ENCODE measurements around the gene APOL4.

The APOL4 gene

GRCh38 chr22:36196254-36197064 lies 5.2 kb downstream of the APOL4 start:
- TF ChIP-seq CTCF (IDR thresholded peaks at IDR 0.05; ENCODE audit: insufficient read depth, low read length) (no peak), POLR2AphosphoS5 (IDR thresholded peaks at IDR 0.05; ENCODE audit: low read depth) (no peak), GABPA (IDR thresholded peaks at IDR 0.05; ENCODE audit: low read depth) (no peak), REST (IDR thresholded peaks at IDR 0.05; ENCODE audit: insufficient replicate concordance, low read depth) (no peak), SPI1 (IDR thresholded peaks at IDR 0.05; ENCODE audit: borderline replicate concordance, low read depth) (no peak)
- H3K4me3 ChIP-seq (replicated peaks; ENCODE audit: insufficient read depth, low read length), result no peak overlapping the region
- H3K27me3 ChIP-seq (ENCODE audit: insufficient read depth, poor library complexity, severe bottlenecking), result no peaks in the 10 kb centered on the region
- no peak for DNase-seq (ENCODE audit: low read depth in 1 of 2, low spot score in 1 of 2)
- no peak overlapping the region for H3K27ac ChIP-seq (replicated peaks)

- Histone ChIP-seq H3K27me3 (ENCODE audit: insufficient read depth, poor library complexity, severe bottlenecking) (no peaks in the 10 kb centered on the region), H3K27ac (replicated peaks) (no peak overlapping the region), H3K4me3 (replicated peaks; ENCODE audit: insufficient read depth, low read length) (no peak overlapping the region)
- DNase-seq (ENCODE audit: low read depth in 1 of 2, low spot score in 1 of 2), result peak; percentile 27 to 69
- peak; percentile 82 for TF ChIP-seq CTCF (IDR thresholded peaks at IDR 0.05; ENCODE audit: insufficient read depth, low read length)
- no peak for TF ChIP-seq POLR2AphosphoS5 (IDR thresholded peaks at IDR 0.05; ENCODE audit: low read depth)
These were observed 6.6 kb downstream of the APOL4 start for GRCh38 chr22:36194971-36195370.

- TF ChIP-seq POLR2AphosphoS5 (IDR thresholded peaks at IDR 0.05; ENCODE audit: low read depth) (no peak), GABPA (IDR thresholded peaks at IDR 0.05; ENCODE audit: low read depth) (no peak), SPI1 (IDR thresholded peaks at IDR 0.05; ENCODE audit: borderline replicate concordance, low read depth) (no peak), REST (IDR thresholded peaks at IDR 0.05; ENCODE audit: insufficient replicate concordance, low read depth) (no peak), CTCF (IDR thresholded peaks at IDR 0.05; ENCODE audit: insufficient read depth, low read length) (no peak)
These were observed 7.2 kb downstream of the APOL4 start for GRCh38 chr22:36194385-36194784.

GRCh38 chr22:36193577-36193976 lies 8.0 kb downstream of the APOL4 start:
- TF ChIP-seq REST (IDR thresholded peaks at IDR 0.05; ENCODE audit: insufficient replicate concordance, low read depth) (no peak), POLR2AphosphoS5 (IDR thresholded peaks at IDR 0.05; ENCODE audit: low read depth) (no peak), GABPA (IDR thresholded peaks at IDR 0.05; ENCODE audit: low read depth) (no peak), CTCF (IDR thresholded peaks at IDR 0.05; ENCODE audit: insufficient read depth, low read length) (no peak)
- no peak for DNase-seq (ENCODE audit: low read depth in 1 of 2, low spot score in 1 of 2)

More at GRCh38 chr22:36194385-36194784, 7.2 kb downstream of the APOL4 start:
- Histone ChIP-seq H3K4me3 (replicated peaks; ENCODE audit: insufficient read depth, low read length) (no peak overlapping the region), H3K27ac (replicated peaks) (no peak overlapping the region), H3K27me3 (ENCODE audit: insufficient read depth, poor library complexity, severe bottlenecking) (no peaks in the 10 kb centered on the region)
- no peak for DNase-seq (ENCODE audit: low read depth in 1 of 2, low spot score in 1 of 2)

More at GRCh38 chr22:36193577-36193976, 8.0 kb downstream of the APOL4 start:
- no peaks in the 10 kb centered on the region for H3K27me3 ChIP-seq (ENCODE audit: insufficient read depth, poor library complexity, severe bottlenecking)
- H3K27ac ChIP-seq (replicated peaks), result no peak overlapping the region
- H3K4me3 ChIP-seq (replicated peaks; ENCODE audit: insufficient read depth, low read length), result no peak overlapping the region

Data from HL-60 (cell line).